Keratinocyte (primary cell): ENCODE data around the gene CCT7. TPM values are rescaled to one million over a fixed set of nuclear protein-coding genes. Genes with fewer than 3 reads are reported as not detected.
"Not testable (repeated sequence)": the region's sequence is repeated elsewhere in the genome, so short reads cannot be mapped to it uniquely, and the experiment has no call there.

Experiments used
- DNase-seq: peaks from one replicate; pipeline ENCODE4 v3.0.0-alpha.2; 2011; ENCODE audit warnings: low read depth, missing footprints, low spot score
- FAIRE-seq: peaks from 2 replicates; lab custom pipeline; 2011; peaks lifted over from hg19 to GRCh38; lab: Jason Lieb, UNC
- H2AFZ ChIP-seq: 2 replicates; pipeline ENCODE4 v1.6.0; 2012; ENCODE audit warnings: low read length, control low read depth, inconsistent platforms; ENCODE audit not compliant: control insufficient read depth
- H3K27ac ChIP-seq: 2 replicates; pipeline ENCODE4 v1.5.1; 2011; ENCODE audit warnings: low read length; ENCODE audit not compliant: control insufficient read depth, insufficient read depth
- H3K27me3 ChIP-seq: 3 replicates; pipeline ENCODE4 v1.6.0; 2011; ENCODE audit warnings: low read length; ENCODE audit not compliant: control insufficient read depth, insufficient read depth; ENCODE audit errors: extremely low read depth
- H3K36me3 ChIP-seq, 2 experiments: 2 replicates in 1 of 2; 3 replicates in 1 of 2; pipeline ENCODE4 v1.5.1; 2011; ENCODE audit warnings: low read length in 2 of 2, mild to moderate bottlenecking in 1 of 2; ENCODE audit not compliant: control insufficient read depth in 2 of 2, insufficient read depth in 2 of 2; ENCODE audit errors: extremely low read depth in 1 of 2
- H3K4me1 ChIP-seq: 3 replicates; pipeline ENCODE4 v1.5.1; 2011; ENCODE audit warnings: low read length; ENCODE audit not compliant: control insufficient read depth, insufficient read depth; ENCODE audit errors: extremely low read depth
- H3K4me2 ChIP-seq: 3 replicates; pipeline ENCODE4 v1.6.0; 2011; ENCODE audit warnings: low read depth, low read length; ENCODE audit not compliant: control insufficient read depth, insufficient read depth; ENCODE audit errors: extremely low read depth
- H3K4me3 ChIP-seq, 3 experiments: fragments of 200-600 bp in 1 of 3; sonication (generic) in 1 of 3; 2 replicates in 2 of 3; 3 replicates in 1 of 3; pipeline ENCODE4 v1.5.1; 2011 to 2016; ENCODE audit warnings: low read length in 3 of 3, mild to moderate bottlenecking in 3 of 3, control low read depth in 2 of 3, inconsistent platforms in 1 of 3, low read depth in 1 of 3, mixed read lengths in 1 of 3, mixed run types in 1 of 3, moderate library complexity in 1 of 3; ENCODE audit not compliant: control insufficient read depth in 2 of 3, insufficient read depth in 2 of 3; ENCODE audit errors: extremely low read depth in 1 of 3
- H3K79me2 ChIP-seq: 2 replicates; pipeline ENCODE4 v1.6.0; 2012; ENCODE audit warnings: low read length; ENCODE audit not compliant: control insufficient read depth, insufficient read depth
- H3K9ac ChIP-seq: 3 replicates; pipeline ENCODE4 v1.6.0; 2011; ENCODE audit warnings: low read length; ENCODE audit not compliant: control insufficient read depth, insufficient read depth; ENCODE audit errors: extremely low read depth
- H3K9me1 ChIP-seq: 3 replicates; pipeline ENCODE4 v1.6.0; 2011; ENCODE audit warnings: low read length; ENCODE audit not compliant: control insufficient read depth, insufficient read depth; ENCODE audit errors: extremely low read depth
- H3K9me3 ChIP-seq: 2 replicates; pipeline ENCODE4 v1.5.1; 2012; ENCODE audit warnings: low read depth, low read length; ENCODE audit not compliant: control insufficient read depth
- H4K20me1 ChIP-seq: 3 replicates; pipeline ENCODE4 v1.6.0; 2011; ENCODE audit warnings: low read length; ENCODE audit not compliant: control insufficient read depth, insufficient read depth; ENCODE audit errors: extremely low read depth
- EZH2 ChIP-seq: IDR thresholded peaks from one replicate; pipeline ENCODE4 v1.6.1; 2012; ENCODE audit warnings: inconsistent platforms, mild to moderate bottlenecking, low read length, moderate library complexity
- dilution Hi-C: fragments of 300-500 bp; cut with MboI; formaldehyde crosslinking; loops from one replicate; pipeline ENCODE4 v1.7.0; 2020; ENCODE audit warnings: low sequenced_read_pairs; ENCODE audit not compliant: extremely low pct_ligation_motif_present
- polyA plus RNA-seq, 5 experiments: library from polyadenylated mRNA; depleted of rRNA in 3 of 5; stranded (reverse) in 3 of 5; stranded (forward) in 1 of 5; unstranded in 1 of 5; fragments of >200 nt; gene quantifications; 1 replicate in 1 of 5; 2 replicates in 3 of 5; 3 replicates in 1 of 5; pipeline versions ENCODE4 v1.2.1 to v1.2.3, GENCODE V29; 2011 to 2012; ENCODE audit warnings: missing spikeins in 2 of 5, low read depth in 1 of 5, low replicate concordance in 1 of 5
- TF ChIP-seq, protein P1 (sequence below), 3 experiments: IDR thresholded peaks in 1 of 3; conservative IDR thresholded peaks in 1 of 3; optimal IDR thresholded peaks in 1 of 3; 2 replicates in 2 of 3; 3 replicates in 1 of 3; pipeline versions ENCODE3 to v1.5.1; 2011; ENCODE audit warnings: low read length in 3 of 3, mild to moderate bottlenecking in 3 of 3, moderate library complexity in 2 of 3, control low read depth in 1 of 3, inconsistent platforms in 1 of 3; ENCODE audit not compliant: insufficient read depth in 2 of 3; ENCODE audit errors: extremely low read depth in 1 of 3

The CCT7 gene
- polyA plus RNA-seq, 1 donor (not counting 4 experiments of a cell fraction or from before 2014, with no cell fraction given): 357 TPM

GRCh38 chr2:73187549-73187948 lies 46.6 kb upstream of the CCT7 start:
- TF ChIP-seq, protein P1, sequence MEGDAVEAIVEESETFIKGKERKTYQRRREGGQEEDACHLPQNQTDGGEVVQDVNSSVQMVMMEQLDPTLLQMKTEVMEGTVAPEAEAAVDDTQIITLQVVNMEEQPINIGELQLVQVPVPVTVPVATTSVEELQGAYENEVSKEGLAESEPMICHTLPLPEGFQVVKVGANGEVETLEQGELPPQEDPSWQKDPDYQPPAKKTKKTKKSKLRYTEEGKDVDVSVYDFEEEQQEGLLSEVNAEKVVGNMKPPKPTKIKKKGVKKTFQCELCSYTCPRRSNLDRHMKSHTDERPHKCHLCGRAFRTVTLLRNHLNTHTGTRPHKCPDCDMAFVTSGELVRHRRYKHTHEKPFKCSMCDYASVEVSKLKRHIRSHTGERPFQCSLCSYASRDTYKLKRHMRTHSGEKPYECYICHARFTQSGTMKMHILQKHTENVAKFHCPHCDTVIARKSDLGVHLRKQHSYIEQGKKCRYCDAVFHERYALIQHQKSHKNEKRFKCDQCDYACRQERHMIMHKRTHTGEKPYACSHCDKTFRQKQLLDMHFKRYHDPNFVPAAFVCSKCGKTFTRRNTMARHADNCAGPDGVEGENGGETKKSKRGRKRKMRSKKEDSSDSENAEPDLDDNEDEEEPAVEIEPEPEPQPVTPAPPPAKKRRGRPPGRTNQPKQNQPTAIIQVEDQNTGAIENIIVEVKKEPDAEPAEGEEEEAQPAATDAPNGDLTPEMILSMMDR (optimal IDR thresholded peaks at IDR 0.05 in 1 of 3, IDR thresholded peaks at IDR 0.05 in 1 of 3, conservative IDR thresholded peaks at IDR 0.05 in 1 of 3; ENCODE audit: extremely low read depth in 1 of 3, insufficient read depth in 2 of 3, low read length in 3 of 3): no peak
- TF ChIP-seq EZH2: no peak
- Histone ChIP-seq H3K9me1 (no peaks in the 10 kb centered on the region), H2AFZ (no peak overlapping the region), H3K9me3 (no peaks in the 10 kb centered on the region), H3K27me3 (peaks cover 16% of the 10 kb centered on the region), H3K4me3 (no peak overlapping the region), H3K36me3 (no peaks in the 10 kb centered on the region), H4K20me1 (no peaks in the 10 kb centered on the region), H3K4me2 (no peak overlapping the region), H3K9ac (no peak overlapping the region), H3K79me2 (no peaks in the 10 kb centered on the region), H3K4me1 (no peaks in the 10 kb centered on the region), H3K27ac (no peak overlapping the region)
- dilution Hi-C loops: no loop called here
- FAIRE-seq (no peak), DNase-seq (no peak)

DNA sequence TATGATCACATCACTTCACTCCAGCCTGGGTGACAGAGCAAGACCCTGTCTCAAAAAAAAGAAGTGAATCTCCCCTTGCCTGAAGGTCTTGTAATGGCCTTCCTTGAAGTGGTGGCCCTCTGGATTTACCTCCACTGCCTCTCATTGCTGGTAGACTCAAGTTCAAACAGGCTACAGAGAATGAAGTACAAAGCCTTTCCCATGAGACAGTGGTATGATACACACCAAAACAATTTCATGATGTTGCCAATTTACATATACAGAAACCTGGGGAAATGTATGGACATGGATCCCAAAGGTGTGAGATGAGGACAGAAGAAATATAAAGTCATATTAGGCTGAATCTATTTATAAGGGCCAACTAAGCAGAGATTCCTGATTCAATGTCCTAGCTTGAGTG lies 36.5 kb upstream of the CCT7 start:
- FAIRE-seq (peak; percentile 29), DNase-seq (no peak)
- no peaks in the 10 kb centered on the region for H3K9me1 ChIP-seq
- no peaks in the 10 kb centered on the region for H3K79me2 ChIP-seq
- no peaks in the 10 kb centered on the region for H3K36me3 ChIP-seq
- dilution Hi-C loops: no loop called here
- peak overlapping the region; percentile 57 for H3K27ac ChIP-seq
- H3K27me3 ChIP-seq: peaks cover 15% of the 10 kb centered on the region
- peak overlapping the region; percentile 58 for H2AFZ ChIP-seq
- TF ChIP-seq, protein P1 (optimal IDR thresholded peaks at IDR 0.05 in 1 of 3, IDR thresholded peaks at IDR 0.05 in 1 of 3, conservative IDR thresholded peaks at IDR 0.05 in 1 of 3; ENCODE audit: extremely low read depth in 1 of 3, insufficient read depth in 2 of 3, low read length in 3 of 3): no peak
- no peak for TF ChIP-seq EZH2
- no peak overlapping the region for H3K4me3 ChIP-seq
- peak overlapping the region; percentile 34 for H3K9ac ChIP-seq
- H3K4me2 ChIP-seq: peak overlapping the region; percentile 65
- H4K20me1 ChIP-seq: no peaks in the 10 kb centered on the region
- peaks cover 20% of the 10 kb centered on the region for H3K4me1 ChIP-seq
- no peaks in the 10 kb centered on the region for H3K9me3 ChIP-seq

- DNase-seq, H3K4me3 ChIP-seq, H3K9ac ChIP-seq, H2AFZ ChIP-seq, dilution Hi-C loops, H4K20me1 ChIP-seq, H3K79me2 ChIP-seq, H3K4me2 ChIP-seq, H3K36me3 ChIP-seq, H3K27ac ChIP-seq, FAIRE-seq, H3K9me3 ChIP-seq, H3K9me1 ChIP-seq: not testable (repeated sequence)
- H3K27me3 ChIP-seq: peaks cover 33% of the 10 kb centered on the region
- H3K4me1 ChIP-seq: peaks cover 20% of the 10 kb centered on the region
These were observed 33.8 kb upstream of the CCT7 start for GRCh38 chr2:73200281-73200680.
